Activated CD4-positive, alpha-beta T cell treated with anti-CD3 and anti-CD28 coated beads, Interleukin-2, amount 10 ng/mL, durations not matched to agents 7 days and 5 days (primary cell): ENCODE results near the gene PCDHA7. TPM values are rescaled to one million over a fixed set of nuclear protein-coding genes. Genes with fewer than 3 reads are reported as not detected.

Experiments
- CTCF ChIA-PET: fragments of 350-600 bp; sonication (Branson Sonifier 250); formaldehyde crosslinking; loops from one replicate; lab custom pipeline; 2021; ENCODE audit warnings: antibody characterized with exemption; lab: Charles Lee
- POLR2A ChIA-PET: fragments of 350-600 bp; sonication (Branson Sonifier 250); formaldehyde crosslinking; loops from one replicate; lab custom pipeline; 2021; ENCODE audit warnings: antibody characterized with exemption; lab: Charles Lee
- DNase-seq: peaks from one replicate; pipeline ENCODE4 v3.0.0-alpha.2; 2020
- H3K27ac Mint-ChIP-seq: one replicate; pipeline ENCODE4 v1.8.0; 2021; ENCODE audit warnings: mild to moderate bottlenecking, moderate library complexity, mixed read lengths
- H3K27me3 Mint-ChIP-seq: one replicate; pipeline ENCODE4 v1.8.0; 2021; ENCODE audit warnings: mixed read lengths
- H3K36me3 Mint-ChIP-seq: one replicate; pipeline ENCODE4 v1.8.0; 2021; ENCODE audit warnings: low read depth, mixed read lengths
- H3K4me1 Mint-ChIP-seq: one replicate; pipeline ENCODE4 v1.8.0; 2021; ENCODE audit warnings: mixed read lengths
- H3K4me3 Mint-ChIP-seq: one replicate; pipeline ENCODE4 v1.8.0; 2021; ENCODE audit warnings: mild to moderate bottlenecking, moderate library complexity, mixed read lengths
- H3K9me3 Mint-ChIP-seq: one replicate; pipeline ENCODE4 v1.8.0; 2021; ENCODE audit warnings: mixed read lengths
- total RNA-seq, 2 experiments: library from RNA; stranded (reverse); gene quantifications; one replicate each; pipeline ENCODE4 v1.2.3, GENCODE V29; 2021

Gene PCDHA7
- total RNA-seq, 2 experiments from 2014 or later: not detected

DNA sequence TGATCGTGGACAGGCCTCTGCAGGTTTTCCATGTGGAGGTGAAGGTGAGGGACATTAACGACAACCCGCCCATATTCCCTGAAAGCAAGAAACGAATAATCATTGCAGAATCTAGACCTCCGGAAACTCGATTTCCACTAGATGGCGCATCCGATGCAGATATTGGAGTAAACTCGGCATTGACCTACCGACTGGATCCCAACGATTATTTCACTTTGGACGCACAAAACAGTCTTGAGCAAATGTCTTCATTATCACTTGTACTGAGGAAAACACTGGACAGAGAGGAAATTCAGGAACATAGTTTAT is 48.5 kb downstream of the PCDHA7 start:
- Mint-ChIP-seq H3K9me3 (peaks cover 16% of the 10 kb centered on the region), H3K4me1 (no peaks in the 10 kb centered on the region), H3K27ac (no peak overlapping the region), H3K36me3 (no peaks in the 10 kb centered on the region), H3K4me3 (peak overlapping the region; percentile 28), H3K27me3 (peaks cover 4% of the 10 kb centered on the region)
- ChIA-PET CTCF (no interaction called here), POLR2A (no interaction called here)
- DNase-seq: no peak

DNA sequence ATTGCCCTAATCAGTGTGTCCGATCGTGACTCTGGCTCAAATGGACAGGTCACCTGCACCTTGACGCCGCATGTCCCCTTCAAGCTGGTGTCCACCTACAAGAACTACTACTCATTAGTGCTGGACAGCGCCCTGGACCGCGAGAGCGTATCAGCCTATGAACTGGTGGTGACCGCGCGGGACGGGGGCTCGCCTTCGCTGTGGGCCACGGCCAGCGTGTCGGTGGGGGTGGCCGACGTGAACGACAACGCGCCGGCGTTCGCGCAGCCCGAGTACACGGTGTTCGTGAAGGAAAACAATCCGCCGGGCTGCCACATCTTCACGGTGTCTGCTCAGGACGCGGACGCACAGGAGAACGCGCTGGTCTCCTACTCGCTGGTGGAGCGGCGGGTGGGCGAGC is 49.3 kb downstream of the PCDHA7 start:
- no peak overlapping the region for H3K27ac Mint-ChIP-seq
- H3K4me3 Mint-ChIP-seq: no peak overlapping the region
- peaks cover 4% of the 10 kb centered on the region for H3K27me3 Mint-ChIP-seq
- POLR2A ChIA-PET: no interaction called here
- H3K9me3 Mint-ChIP-seq: peaks cover 16% of the 10 kb centered on the region
- no peaks in the 10 kb centered on the region for H3K36me3 Mint-ChIP-seq
- H3K4me1 Mint-ChIP-seq: no peaks in the 10 kb centered on the region
- CTCF ChIA-PET: no interaction called here
- DNase-seq: no peak

DNA sequence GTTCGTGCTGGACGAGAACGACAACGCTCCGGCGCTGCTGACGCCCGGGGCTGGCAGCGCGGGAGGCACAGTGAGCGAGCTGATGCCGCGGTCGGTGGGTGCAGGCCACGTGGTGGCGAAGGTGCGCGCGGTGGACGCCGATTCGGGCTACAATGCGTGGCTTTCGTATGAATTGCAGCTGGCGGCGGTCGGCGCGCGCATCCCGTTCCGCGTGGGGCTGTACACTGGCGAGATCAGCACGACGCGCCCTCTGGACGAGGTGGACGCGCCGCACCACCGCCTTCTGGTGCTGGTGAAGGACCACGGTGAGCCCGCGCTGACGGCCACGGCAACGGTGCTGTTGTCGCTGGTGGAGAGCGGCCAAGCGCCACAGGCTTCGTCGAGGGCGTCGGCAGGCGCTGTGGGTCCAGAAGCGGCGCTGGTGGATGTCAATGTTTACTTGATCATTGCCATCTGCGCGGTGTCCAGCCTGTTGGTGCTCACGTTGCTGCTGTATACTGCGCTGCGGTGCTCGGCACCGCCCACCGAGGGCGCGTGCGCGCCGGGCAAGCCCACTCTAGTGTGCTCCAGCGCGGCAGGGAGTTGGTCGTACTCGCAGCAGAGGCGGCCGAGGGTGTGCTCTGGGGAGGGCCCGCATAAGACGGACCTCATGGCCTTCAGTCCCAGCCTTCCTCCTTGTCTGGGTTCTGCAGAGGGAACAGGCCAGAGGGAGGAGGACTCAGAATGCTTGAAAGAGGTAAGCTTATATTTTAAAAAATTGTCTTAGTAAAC is 50.0 kb downstream of the PCDHA7 start:
- ChIA-PET POLR2A (no interaction called here), CTCF (interaction anchor here (0.7 kb wide), 1 partner anchor 516 kb away, joined by 3 read pairs; no protein-coding TSS in a partner anchor)
- H3K9me3 Mint-ChIP-seq: peaks cover 16% of the 10 kb centered on the region
- no peaks in the 10 kb centered on the region for H3K36me3 Mint-ChIP-seq
- no peaks in the 10 kb centered on the region for H3K4me1 Mint-ChIP-seq
- no peak overlapping the region for H3K27ac Mint-ChIP-seq
- no peak for DNase-seq
- H3K27me3 Mint-ChIP-seq: peaks cover 4% of the 10 kb centered on the region
- H3K4me3 Mint-ChIP-seq: no peak overlapping the region

Other genes starting within 250 kb of the PCDHA7 start
- under 1 TPM; 0.21 to 0.37 TPM for gene CD14, start 201.1 kb upstream of the PCDHA7 start, total RNA-seq
- 10 to 100 TPM; 33.5 to 38.8 TPM for gene TMCO6, start 194.8 kb upstream of the PCDHA7 start, total RNA-seq
- 10 to 100 TPM; 76.3 to 79.9 TPM for gene NDUFA2, start 186.6 kb upstream of the PCDHA7 start, total RNA-seq
- gene IK, start 186.4 kb upstream of the PCDHA7 start, total RNA-seq: 100 to 1,000 TPM; 121 to 161 TPM
- 10 to 100 TPM; 33.7 to 37.1 TPM for gene WDR55, start 169.4 kb upstream of the PCDHA7 start, total RNA-seq
- gene DND1, start 160.7 kb upstream of the PCDHA7 start, total RNA-seq: 1 to 10 TPM; 2.0 to 2.2 TPM
- 10 to 100 TPM; 71.5 to 76.5 TPM for gene HARS1, start 142.9 kb upstream of the PCDHA7 start, total RNA-seq
- 10 to 100 TPM; 32.7 to 34.2 TPM for gene HARS2, start 142.8 kb upstream of the PCDHA7 start, total RNA-seq
- gene ZMAT2, start 133.8 kb upstream of the PCDHA7 start, total RNA-seq: 10 to 100 TPM; 52.4 to 61.3 TPM
- not detected for gene PCDHA1, start 48.1 kb upstream of the PCDHA7 start, total RNA-seq
- gene PCDHA2, start 39.4 kb upstream of the PCDHA7 start, total RNA-seq: not detected
- gene PCDHA3, start 33.2 kb upstream of the PCDHA7 start, total RNA-seq: not detected
- gene PCDHA4, start 27.2 kb upstream of the PCDHA7 start, total RNA-seq: not detected
- not detected for gene PCDHA5, start 12.7 kb upstream of the PCDHA7 start, total RNA-seq
- not detected for gene PCDHA6, start 6.3 kb upstream of the PCDHA7 start, total RNA-seq
- gene PCDHA8, start 6.9 kb downstream of the PCDHA7 start, total RNA-seq: not detected
- not detected for gene PCDHA9, start 14.1 kb downstream of the PCDHA7 start, total RNA-seq
- not detected for gene PCDHA10, start 21.6 kb downstream of the PCDHA7 start, total RNA-seq
- not detected for gene PCDHA11, start 34.7 kb downstream of the PCDHA7 start, total RNA-seq
- not detected for gene PCDHA12, start 41.0 kb downstream of the PCDHA7 start, total RNA-seq
- gene PCDHA13, start 47.9 kb downstream of the PCDHA7 start, total RNA-seq: not detected
- gene PCDHAC1, start 92.0 kb downstream of the PCDHA7 start, total RNA-seq: not detected
- not detected for gene PCDHAC2, start 132.2 kb downstream of the PCDHA7 start, total RNA-seq
- not detected for gene PCDHB1, start 217.1 kb downstream of the PCDHA7 start, total RNA-seq